T-helper 1 cell treated with Interleukin-12 subunit alpha and Interleukin-12 subunit beta and Interleukin-4 antibody, amounts not matched to agents 30 μg/mL and 1 μg/mL, for 36 hours (primary cell): ENCODE measurements around the gene NAPB.

Source experiments
- H3K27ac Mint-ChIP-seq: one replicate; pipeline ENCODE4 v1.8.0; 2021; ENCODE audit warnings: mild to moderate bottlenecking, mixed read lengths
- H3K27me3 Mint-ChIP-seq: one replicate; pipeline ENCODE4 v1.8.0; 2021; ENCODE audit warnings: low read depth, mixed read lengths
- H3K36me3 Mint-ChIP-seq: one replicate; pipeline ENCODE4 v1.8.0; 2021; ENCODE audit warnings: low read depth, mixed read lengths
- H3K4me1 Mint-ChIP-seq: one replicate; pipeline ENCODE4 v1.8.0; 2021; ENCODE audit warnings: low read depth, mixed read lengths
- H3K4me3 Mint-ChIP-seq: one replicate; pipeline ENCODE4 v1.8.0; 2021; ENCODE audit warnings: mild to moderate bottlenecking, moderate library complexity, mixed read lengths
- H3K9me3 Mint-ChIP-seq: one replicate; pipeline ENCODE4 v1.8.0; 2021; ENCODE audit warnings: mixed read lengths

NAPB gene

DNA sequence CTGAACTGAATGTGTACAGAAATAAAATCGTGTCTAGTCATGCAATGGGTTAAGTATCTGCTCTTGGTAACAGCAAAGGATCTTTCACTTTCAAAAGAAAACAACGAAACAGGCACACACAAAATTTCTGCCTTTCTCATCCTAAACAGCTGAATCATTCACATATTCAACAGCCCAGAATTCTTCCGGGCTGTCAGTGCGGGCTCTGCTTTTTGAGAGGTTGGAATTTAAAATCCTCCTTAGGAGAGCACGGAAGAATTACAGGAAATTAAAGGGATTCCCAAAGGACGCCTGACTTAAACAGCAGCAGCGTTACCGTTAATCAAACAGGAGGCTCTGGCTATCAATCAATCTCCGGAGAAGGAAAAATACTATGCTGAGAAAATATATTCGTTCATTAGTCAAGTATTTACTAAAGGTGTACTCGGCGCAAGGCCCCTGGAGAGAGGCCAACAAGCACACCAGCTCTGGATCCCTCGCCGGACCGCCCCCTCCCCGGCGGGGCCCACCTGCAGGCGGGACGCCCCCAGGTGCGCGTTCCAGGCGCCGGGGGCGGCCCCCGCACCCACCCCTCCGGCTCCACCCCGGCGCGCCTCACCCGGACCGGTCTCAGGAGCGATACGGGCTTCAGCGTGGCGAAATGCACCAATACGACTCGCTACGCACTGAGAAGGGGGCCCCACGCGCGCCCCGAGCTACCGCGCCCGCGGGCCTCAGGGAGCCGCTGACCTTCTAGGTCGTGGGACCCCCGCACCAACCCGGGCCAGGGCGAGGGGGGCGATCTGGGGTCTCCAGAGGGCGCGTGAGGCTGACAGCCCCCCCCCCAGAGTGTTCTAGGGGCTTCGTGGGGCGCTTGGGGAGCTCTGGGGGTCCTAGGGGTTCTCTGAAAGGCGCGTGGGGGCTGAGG lies 1.0 kb downstream of the NAPB start:
- H3K27me3 Mint-ChIP-seq = peaks cover 5% of the 10 kb centered on the region

GRCh38 chr20:23419657-23419994 lies 1.7 kb downstream of the NAPB start:
- Mint-ChIP-seq H3K36me3 (peaks cover 3% of the 10 kb centered on the region), H3K27ac (peak overlapping the region; percentile 96), H3K9me3 (no peaks in the 10 kb centered on the region), H3K27me3 (peaks cover 1% of the 10 kb centered on the region), H3K4me1 (peaks cover 50% of the 10 kb centered on the region), H3K4me3 (peak overlapping the region; percentile 97)

More for the DNA sequence above, 1.0 kb downstream of the NAPB start:
- Mint-ChIP-seq H3K4me3 (peak overlapping the region; percentile 97), H3K27ac (peak overlapping the region; percentile 96), H3K4me1 (peaks cover 50% of the 10 kb centered on the region), H3K9me3 (no peaks in the 10 kb centered on the region), H3K36me3 (peaks cover 3% of the 10 kb centered on the region)

DNA sequence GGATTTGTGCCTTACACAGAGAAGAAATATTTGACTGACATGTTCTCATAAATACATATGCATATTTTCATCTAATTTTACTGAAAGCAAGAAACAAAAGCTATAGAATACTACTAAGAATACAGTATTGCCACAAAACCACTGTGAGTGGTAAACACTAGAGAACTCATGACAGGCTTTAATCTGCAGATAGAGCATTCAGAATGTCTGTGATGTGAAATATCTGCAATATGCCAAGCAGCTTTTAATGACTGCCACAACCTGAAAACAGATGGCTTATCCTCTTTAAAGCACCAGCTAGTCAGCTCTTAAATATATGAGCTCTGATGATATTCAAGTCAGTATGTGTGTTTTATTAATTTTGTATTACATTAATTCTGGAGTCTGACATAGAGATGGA lies 3.4 kb downstream of the NAPB start:
- no peaks in the 10 kb centered on the region for H3K27me3 Mint-ChIP-seq
- H3K27ac Mint-ChIP-seq = peak overlapping the region; percentile 68

DNA sequence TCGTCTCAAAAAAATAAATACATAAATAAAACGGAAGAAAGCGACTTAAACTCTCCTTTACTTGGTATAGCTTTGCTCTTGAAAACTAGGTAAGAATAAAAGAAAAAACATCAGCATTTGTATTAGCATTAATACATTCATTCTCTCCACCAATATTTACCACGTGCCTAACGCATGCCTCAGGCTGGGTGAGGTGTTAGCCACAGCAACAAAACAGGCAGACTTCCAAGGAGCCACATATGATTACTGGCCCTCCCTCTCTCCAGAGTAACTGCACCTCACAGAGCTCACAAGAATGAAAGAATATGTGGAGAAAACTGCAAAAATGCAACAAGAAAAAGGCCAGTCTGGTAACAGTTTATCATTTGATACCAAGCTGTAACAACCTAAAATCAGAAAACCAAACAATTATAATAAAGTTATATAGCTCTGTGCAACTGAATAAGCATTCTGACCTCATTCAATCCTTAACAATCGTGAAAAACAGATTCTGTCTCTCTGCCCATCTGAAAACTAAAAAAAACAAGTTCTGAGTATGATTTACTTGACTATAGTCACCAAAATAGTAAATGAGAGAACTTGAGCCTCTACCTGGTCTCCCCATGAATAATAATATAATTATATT lies 5.2 kb downstream of the NAPB start:
- peaks cover 48% of the 10 kb centered on the region for H3K4me1 Mint-ChIP-seq
- peak overlapping the region; percentile 25 for H3K4me3 Mint-ChIP-seq
- no peaks in the 10 kb centered on the region for H3K9me3 Mint-ChIP-seq
- peaks cover 5% of the 10 kb centered on the region for H3K36me3 Mint-ChIP-seq
- H3K27ac Mint-ChIP-seq = peak overlapping the region; percentile 37
- no peaks in the 10 kb centered on the region for H3K27me3 Mint-ChIP-seq

More for the DNA sequence above, 3.4 kb downstream of the NAPB start:
- Mint-ChIP-seq H3K4me3 (peak overlapping the region; percentile 46), H3K4me1 (peaks cover 54% of the 10 kb centered on the region), H3K9me3 (no peaks in the 10 kb centered on the region), H3K36me3 (peaks cover 3% of the 10 kb centered on the region)

- peak overlapping the region; percentile 25 for H3K4me3 Mint-ChIP-seq
- H3K27ac Mint-ChIP-seq = peak overlapping the region; percentile 37
- H3K27me3 Mint-ChIP-seq = no peaks in the 10 kb centered on the region
- no peaks in the 10 kb centered on the region for H3K9me3 Mint-ChIP-seq
- H3K4me1 Mint-ChIP-seq = peaks cover 48% of the 10 kb centered on the region
- peaks cover 5% of the 10 kb centered on the region for H3K36me3 Mint-ChIP-seq
Observed at GRCh38 chr20:23415555-23415954, 5.7 kb downstream of the NAPB start.

DNA sequence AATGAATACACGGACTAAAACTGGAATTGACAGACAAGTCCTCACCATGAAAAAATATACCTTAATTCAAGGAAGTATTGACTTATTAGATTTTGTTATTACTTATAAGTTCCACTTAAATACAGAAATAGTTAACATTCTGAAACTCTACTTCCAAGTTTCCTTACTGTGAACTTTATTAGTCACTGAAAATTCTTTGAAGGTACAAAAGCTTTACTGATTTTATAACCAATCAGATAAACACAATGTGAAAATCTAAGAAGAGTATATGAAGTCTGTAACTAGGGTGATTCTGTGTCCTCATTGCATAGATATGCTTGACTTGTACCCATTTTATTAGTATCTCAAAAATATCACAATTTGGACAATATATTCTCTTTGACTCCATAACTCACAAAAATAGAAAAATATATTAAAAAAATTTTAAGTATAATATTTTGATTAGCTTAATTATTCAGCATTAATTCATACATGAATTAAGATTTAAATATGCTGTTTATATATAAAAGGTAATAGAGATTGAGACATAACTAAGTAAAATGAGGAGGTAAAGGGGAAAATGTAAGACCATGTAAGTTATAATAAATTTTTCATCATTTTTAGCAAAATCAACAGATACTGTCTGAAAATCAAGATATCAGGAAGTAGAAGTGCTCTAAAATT lies 6.6 kb downstream of the NAPB start:
- H3K27me3 Mint-ChIP-seq = no peaks in the 10 kb centered on the region
- H3K36me3 Mint-ChIP-seq = peaks cover 2% of the 10 kb centered on the region
- peaks cover 51% of the 10 kb centered on the region for H3K4me1 Mint-ChIP-seq
- H3K4me3 Mint-ChIP-seq = no peak overlapping the region
- no peaks in the 10 kb centered on the region for H3K9me3 Mint-ChIP-seq
- H3K27ac Mint-ChIP-seq = no peak overlapping the region

DNA sequence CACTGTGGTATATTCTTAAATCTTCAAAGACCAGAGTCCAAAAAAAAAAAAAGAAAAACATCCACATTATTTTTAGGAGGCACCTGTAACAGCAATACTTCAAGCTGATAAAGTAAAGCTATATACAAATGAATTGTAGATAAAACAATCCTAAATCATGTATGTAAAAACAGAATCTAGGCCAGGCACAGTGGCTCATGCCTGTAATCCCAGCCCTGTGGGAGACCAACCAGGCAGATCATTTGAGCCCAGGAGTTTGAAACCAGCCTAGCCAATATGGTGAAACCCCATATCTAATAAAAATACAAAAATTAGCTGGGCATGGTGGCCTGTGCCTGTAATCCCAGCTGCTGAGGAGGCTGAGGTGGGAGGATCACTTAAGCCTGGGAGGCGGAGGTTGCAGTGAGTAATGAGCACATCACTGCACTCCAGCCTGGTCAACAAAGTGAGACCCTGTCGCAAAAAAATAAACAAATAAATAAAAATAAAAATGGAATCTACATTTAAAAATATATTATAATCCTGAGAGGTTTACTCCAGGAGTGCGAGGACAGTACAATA lies 7.3 kb downstream of the NAPB start:
- Mint-ChIP-seq H3K9me3 (no peaks in the 10 kb centered on the region), H3K36me3 (peaks cover 2% of the 10 kb centered on the region), H3K27ac (no peak overlapping the region), H3K4me3 (no peak overlapping the region), H3K27me3 (no peaks in the 10 kb centered on the region), H3K4me1 (peaks cover 48% of the 10 kb centered on the region)

GRCh38 chr20:23412026-23412425 lies 9.3 kb downstream of the NAPB start:
- peaks cover 2% of the 10 kb centered on the region for H3K36me3 Mint-ChIP-seq
- no peaks in the 10 kb centered on the region for H3K9me3 Mint-ChIP-seq
- H3K27me3 Mint-ChIP-seq = no peaks in the 10 kb centered on the region
- no peak overlapping the region for H3K27ac Mint-ChIP-seq
- H3K4me1 Mint-ChIP-seq = peaks cover 49% of the 10 kb centered on the region
- H3K4me3 Mint-ChIP-seq = no peak overlapping the region

- no peaks in the 10 kb centered on the region for H3K27me3 Mint-ChIP-seq
- H3K9me3 Mint-ChIP-seq = no peaks in the 10 kb centered on the region
- H3K4me1 Mint-ChIP-seq = peaks cover 49% of the 10 kb centered on the region
- no peak overlapping the region for H3K27ac Mint-ChIP-seq
- H3K36me3 Mint-ChIP-seq = peaks cover 2% of the 10 kb centered on the region
- H3K4me3 Mint-ChIP-seq = no peak overlapping the region
Observed at GRCh38 chr20:23410916-23411695, 10.2 kb downstream of the NAPB start.

DNA sequence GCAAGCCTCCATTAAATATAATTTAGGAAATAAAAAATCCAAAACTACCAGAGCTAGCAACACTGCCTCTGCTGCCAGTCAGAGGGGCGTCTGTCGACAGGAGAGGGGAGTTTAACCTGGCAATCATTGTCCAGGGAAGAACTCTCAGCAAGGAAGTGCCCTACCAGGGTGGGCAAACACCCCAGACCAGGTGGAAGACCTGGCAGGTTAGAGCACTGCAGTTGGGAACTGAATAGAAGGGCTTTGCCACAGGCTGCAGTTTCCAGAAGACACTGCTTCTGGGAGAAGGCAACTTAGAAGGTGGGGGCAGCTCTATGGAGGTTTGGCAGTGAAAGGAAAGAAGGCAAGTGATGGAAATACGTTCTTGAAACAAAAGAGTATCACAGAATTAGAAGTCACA lies 11.5 kb downstream of the NAPB start:
- no peak overlapping the region for H3K4me3 Mint-ChIP-seq

DNA sequence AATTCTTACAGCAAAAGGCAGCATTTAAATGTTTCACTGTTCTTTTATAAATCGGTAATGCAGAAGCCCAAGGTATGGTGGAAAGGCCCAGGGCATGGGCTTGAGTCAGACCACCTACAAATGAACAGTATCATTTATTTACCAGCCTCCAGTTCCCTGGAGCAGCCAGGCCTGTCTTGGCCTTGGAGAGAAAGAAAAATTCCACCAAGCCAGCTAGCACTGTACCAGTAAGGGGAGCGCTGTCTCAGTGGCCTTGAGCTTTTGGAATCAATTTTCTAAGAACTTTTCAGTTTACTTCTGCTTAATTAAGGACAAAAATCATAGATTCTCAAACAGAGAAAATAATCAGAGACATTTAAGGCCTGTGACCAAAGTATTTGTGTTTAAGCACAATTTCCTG lies 12.3 kb downstream of the NAPB start:
- H3K9me3 Mint-ChIP-seq = no peaks in the 10 kb centered on the region
- H3K36me3 Mint-ChIP-seq = peaks cover 7% of the 10 kb centered on the region
- no peaks in the 10 kb centered on the region for H3K27me3 Mint-ChIP-seq
- H3K27ac Mint-ChIP-seq = peak overlapping the region; percentile 94
- no peak overlapping the region for H3K4me3 Mint-ChIP-seq
- peaks cover 53% of the 10 kb centered on the region for H3K4me1 Mint-ChIP-seq

More for the DNA sequence above, 11.5 kb downstream of the NAPB start:
- Mint-ChIP-seq H3K27ac (no peak overlapping the region), H3K9me3 (no peaks in the 10 kb centered on the region), H3K36me3 (peaks cover 5% of the 10 kb centered on the region), H3K27me3 (no peaks in the 10 kb centered on the region), H3K4me1 (peaks cover 48% of the 10 kb centered on the region)

- H3K36me3 Mint-ChIP-seq = peaks cover 9% of the 10 kb centered on the region
- peak overlapping the region; percentile 94 for H3K27ac Mint-ChIP-seq
- H3K4me1 Mint-ChIP-seq = peaks cover 50% of the 10 kb centered on the region
- H3K4me3 Mint-ChIP-seq = peak overlapping the region; percentile 71
- H3K9me3 Mint-ChIP-seq = no peaks in the 10 kb centered on the region
- H3K27me3 Mint-ChIP-seq = no peaks in the 10 kb centered on the region
Observed at GRCh38 chr20:23407781-23408464, 13.4 kb downstream of the NAPB start.

GRCh38 chr20:23406880-23407279 lies 14.4 kb downstream of the NAPB start:
- Mint-ChIP-seq H3K4me1 (peaks cover 48% of the 10 kb centered on the region), H3K4me3 (no peak overlapping the region), H3K27ac (no peak overlapping the region), H3K27me3 (no peaks in the 10 kb centered on the region), H3K36me3 (peaks cover 16% of the 10 kb centered on the region), H3K9me3 (no peaks in the 10 kb centered on the region)
